Mesothelial cell of epicardium (in vitro differentiated cells): ENCODE results near the gene NFKBIZ. TPM values are rescaled to one million over a fixed set of nuclear protein-coding genes. Genes with fewer than 3 reads are reported as not detected.
A peak's percentile ranks its signal among the peaks of the same experiment; 100 is the strongest.

Experiments
- DNase-seq, 2 experiments: peaks; one replicate each; pipeline ENCODE4 v3.0.0; 2021; ENCODE audit warnings: low spot score in 2 of 2; ENCODE audit not compliant: unreplicated experiment in 2 of 2
- H3K27ac Mint-ChIP-seq: 2 replicates; pipeline ENCODE4 v1.8.0; 2021; ENCODE audit warnings: mixed read lengths
- H3K27me3 Mint-ChIP-seq: 2 replicates; pipeline ENCODE4 v1.8.0; 2021; ENCODE audit warnings: low read depth, mixed read lengths
- H3K36me3 Mint-ChIP-seq: 2 replicates; pipeline ENCODE4 v1.8.0; 2021; ENCODE audit warnings: mixed read lengths
- H3K4me1 Mint-ChIP-seq: 2 replicates; pipeline ENCODE4 v1.8.0; 2021; ENCODE audit warnings: mixed read lengths
- H3K4me3 Mint-ChIP-seq: 2 replicates; pipeline ENCODE4 v1.8.0; 2021; ENCODE audit warnings: mild to moderate bottlenecking, moderate library complexity, mixed read lengths
- H3K9me3 Mint-ChIP-seq: 2 replicates; pipeline ENCODE4 v1.8.0; 2021; ENCODE audit warnings: mixed read lengths
- total RNA-seq: library from RNA; stranded (reverse); gene quantifications from 3 replicates; pipeline ENCODE4 v1.2.1, GENCODE V29; 2021
- TF ChIP-seq, protein P1 (sequence below): fragments of 200-600 bp; sonication (generic); IDR thresholded peaks from one replicate; pipeline ENCODE4 v1.5.0; 2021; ENCODE audit warnings: antibody characterized with exemption; ENCODE audit not compliant: unreplicated experiment

Gene NFKBIZ
- total RNA-seq, 1 donor from 2014 or later = 142 TPM

DNA sequence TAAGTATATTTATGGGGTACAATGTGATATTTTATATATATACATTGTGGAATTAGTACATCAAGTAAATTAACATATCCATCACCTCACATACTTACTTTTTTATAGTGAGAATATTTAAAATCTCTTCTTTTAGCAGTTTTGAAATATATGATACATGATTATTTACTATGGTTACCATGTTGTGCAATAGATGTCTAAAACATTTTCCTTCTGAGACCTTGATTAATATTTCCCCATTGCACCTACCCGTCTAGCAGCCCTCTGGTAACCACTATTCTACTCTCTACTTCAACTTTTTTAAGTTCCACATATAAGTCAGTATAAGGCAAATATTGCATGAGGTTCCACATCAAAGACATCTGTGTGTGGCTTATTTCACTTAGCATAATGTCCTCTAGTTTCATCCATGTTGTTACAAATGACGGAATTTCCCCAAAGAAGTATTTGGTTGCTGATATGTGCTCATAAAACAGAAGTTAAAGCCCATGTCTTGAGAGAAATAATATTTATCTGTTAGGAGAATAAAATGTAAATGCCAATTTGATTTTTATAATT is 29.6 kb upstream of the NFKBIZ start:
- H3K4me3 Mint-ChIP-seq = no peak overlapping the region
- no peaks in the 10 kb centered on the region for H3K27me3 Mint-ChIP-seq
- peaks cover 11% of the 10 kb centered on the region for H3K36me3 Mint-ChIP-seq
- H3K27ac Mint-ChIP-seq = no peak overlapping the region
- H3K4me1 Mint-ChIP-seq = peaks cover 22% of the 10 kb centered on the region
- H3K9me3 Mint-ChIP-seq = peaks cover 4% of the 10 kb centered on the region
- DNase-seq = no peak
- TF ChIP-seq, protein P1, sequence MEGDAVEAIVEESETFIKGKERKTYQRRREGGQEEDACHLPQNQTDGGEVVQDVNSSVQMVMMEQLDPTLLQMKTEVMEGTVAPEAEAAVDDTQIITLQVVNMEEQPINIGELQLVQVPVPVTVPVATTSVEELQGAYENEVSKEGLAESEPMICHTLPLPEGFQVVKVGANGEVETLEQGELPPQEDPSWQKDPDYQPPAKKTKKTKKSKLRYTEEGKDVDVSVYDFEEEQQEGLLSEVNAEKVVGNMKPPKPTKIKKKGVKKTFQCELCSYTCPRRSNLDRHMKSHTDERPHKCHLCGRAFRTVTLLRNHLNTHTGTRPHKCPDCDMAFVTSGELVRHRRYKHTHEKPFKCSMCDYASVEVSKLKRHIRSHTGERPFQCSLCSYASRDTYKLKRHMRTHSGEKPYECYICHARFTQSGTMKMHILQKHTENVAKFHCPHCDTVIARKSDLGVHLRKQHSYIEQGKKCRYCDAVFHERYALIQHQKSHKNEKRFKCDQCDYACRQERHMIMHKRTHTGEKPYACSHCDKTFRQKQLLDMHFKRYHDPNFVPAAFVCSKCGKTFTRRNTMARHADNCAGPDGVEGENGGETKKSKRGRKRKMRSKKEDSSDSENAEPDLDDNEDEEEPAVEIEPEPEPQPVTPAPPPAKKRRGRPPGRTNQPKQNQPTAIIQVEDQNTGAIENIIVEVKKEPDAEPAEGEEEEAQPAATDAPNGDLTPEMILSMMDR = no peak

DNA sequence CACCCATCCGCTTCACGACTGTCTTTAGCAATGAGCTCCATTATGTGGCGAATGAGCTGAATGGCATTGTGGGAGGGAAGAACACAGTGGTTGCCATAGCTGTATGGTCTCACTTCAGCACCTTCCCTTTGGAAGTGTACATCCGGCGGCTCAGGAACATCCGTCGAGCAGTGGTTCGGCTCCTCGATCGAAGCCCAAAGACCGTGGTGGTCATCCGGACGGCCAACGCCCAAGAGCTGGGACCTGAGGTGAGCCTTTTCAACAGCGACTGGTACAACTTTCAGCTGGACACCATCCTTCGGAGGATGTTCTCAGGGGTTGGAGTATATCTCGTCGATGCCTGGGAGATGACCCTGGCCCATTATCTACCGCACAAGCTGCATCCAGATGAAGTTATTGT is 27.8 kb upstream of the NFKBIZ start:
- TF ChIP-seq, protein P1 = no peak
- Mint-ChIP-seq H3K27ac (no peak overlapping the region), H3K36me3 (peaks cover 11% of the 10 kb centered on the region), H3K4me3 (no peak overlapping the region), H3K4me1 (peaks cover 15% of the 10 kb centered on the region), H3K9me3 (peaks cover 4% of the 10 kb centered on the region), H3K27me3 (no peaks in the 10 kb centered on the region)
- DNase-seq = no peak

DNA sequence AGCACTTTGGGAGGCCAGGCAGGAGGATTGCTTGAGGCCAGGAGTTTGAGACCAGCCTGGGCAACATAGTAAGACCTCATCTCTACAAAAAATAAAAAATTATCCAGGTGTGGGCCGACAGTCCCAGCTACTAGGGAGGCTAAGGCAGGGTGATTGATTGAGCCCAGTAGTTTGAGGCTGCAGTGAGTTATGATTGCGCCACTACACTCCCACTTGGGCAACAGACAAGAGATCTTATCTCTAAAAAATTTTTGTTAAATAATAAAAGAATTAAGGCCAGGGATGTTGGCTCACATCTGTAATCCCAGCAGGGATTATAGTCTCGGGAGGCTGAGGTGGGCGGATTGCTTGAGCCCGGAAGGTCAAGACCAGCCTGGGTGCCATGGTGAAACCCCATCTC is 25.8 kb upstream of the NFKBIZ start:
- Mint-ChIP-seq H3K27ac (no peak overlapping the region), H3K9me3 (peaks cover 4% of the 10 kb centered on the region), H3K4me1 (peaks cover 28% of the 10 kb centered on the region), H3K4me3 (no peak overlapping the region), H3K27me3 (no peaks in the 10 kb centered on the region), H3K36me3 (peaks cover 11% of the 10 kb centered on the region)
- TF ChIP-seq, protein P1 = no peak
- DNase-seq = no peak

DNA sequence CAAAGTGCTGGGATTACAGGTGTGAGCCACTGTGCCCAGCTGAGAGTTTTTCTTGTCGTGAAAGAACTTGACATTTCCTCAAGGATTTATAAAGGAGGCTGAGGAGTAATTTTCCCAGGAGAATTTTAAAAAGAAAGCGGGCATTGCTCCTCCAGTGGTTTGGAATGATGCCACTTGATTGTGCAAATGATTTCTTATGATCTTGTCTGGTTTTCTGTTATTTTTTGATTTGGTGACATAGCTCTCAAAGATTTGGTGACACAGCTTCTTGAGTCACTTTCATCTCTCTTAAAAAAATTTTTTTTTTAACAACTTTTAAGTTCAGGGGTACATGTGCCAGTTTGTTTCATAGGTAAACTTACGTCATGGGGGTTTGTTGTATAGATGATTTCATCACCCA is 24.6 kb upstream of the NFKBIZ start:
- H3K27ac Mint-ChIP-seq = no peak overlapping the region

DNA sequence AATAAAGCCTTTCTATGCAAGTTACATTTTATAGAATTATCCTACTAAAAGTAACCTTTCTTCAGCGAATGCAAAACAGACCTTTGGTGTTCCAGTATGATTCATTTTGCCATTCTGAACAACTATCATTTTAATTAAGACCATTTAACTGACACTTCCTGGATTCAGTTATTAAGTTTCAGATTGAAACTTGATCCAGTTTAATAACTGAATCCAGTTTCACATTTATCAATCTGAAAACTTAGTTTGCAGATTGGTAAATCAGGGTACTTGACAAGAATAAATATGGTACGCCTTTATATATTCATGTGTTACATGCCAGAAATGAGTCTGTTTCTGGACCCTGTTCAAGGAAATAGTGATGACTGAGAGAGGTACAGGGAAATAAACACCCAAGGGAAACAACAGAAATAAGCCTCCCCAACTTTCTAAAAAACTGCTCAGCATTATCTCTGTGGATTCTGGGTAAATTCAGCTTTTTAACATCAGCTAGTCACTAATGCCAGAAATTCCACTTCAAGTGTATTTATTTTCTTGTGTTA is 23.3 kb upstream of the NFKBIZ start:
- peaks cover 47% of the 10 kb centered on the region for H3K4me1 Mint-ChIP-seq
- H3K27ac Mint-ChIP-seq = peak overlapping the region; percentile 98
- TF ChIP-seq, protein P1 = no peak

More for the DNA sequence above, 24.6 kb upstream of the NFKBIZ start:
- TF ChIP-seq, protein P1 = no peak
- peaks cover 40% of the 10 kb centered on the region for H3K4me1 Mint-ChIP-seq
- no peak for DNase-seq
- H3K9me3 Mint-ChIP-seq = peaks cover 4% of the 10 kb centered on the region
- H3K27me3 Mint-ChIP-seq = no peaks in the 10 kb centered on the region
- H3K36me3 Mint-ChIP-seq = peaks cover 11% of the 10 kb centered on the region
- no peak overlapping the region for H3K4me3 Mint-ChIP-seq

More for the DNA sequence above, 23.3 kb upstream of the NFKBIZ start:
- Mint-ChIP-seq H3K9me3 (no peaks in the 10 kb centered on the region), H3K36me3 (peaks cover 5% of the 10 kb centered on the region), H3K27me3 (no peaks in the 10 kb centered on the region), H3K4me3 (peak overlapping the region; percentile 51)
- DNase-seq = no peak
